Posterior cingulate gyrus (tissue), 11 donors: ENCODE data around the gene ATP6V1F.
A peak's percentile ranks its signal among the peaks of the same experiment; 100 is the strongest.

ENCODE experiments used
- DNase-seq, 10 donors: peaks; one replicate each; pipeline versions ENCODE4 v3.0.0 to v3.0.0-alpha.2; 2020 to 2021; ENCODE audit warnings: mixed read lengths in 3 of 10
- intact Hi-C: fragments of 100-400 bp; cut with DNase I; formaldehyde crosslinking; loops from one replicate; pipeline ENCODE4 v1.15.1; 2023

Gene ATP6V1F

DNA sequence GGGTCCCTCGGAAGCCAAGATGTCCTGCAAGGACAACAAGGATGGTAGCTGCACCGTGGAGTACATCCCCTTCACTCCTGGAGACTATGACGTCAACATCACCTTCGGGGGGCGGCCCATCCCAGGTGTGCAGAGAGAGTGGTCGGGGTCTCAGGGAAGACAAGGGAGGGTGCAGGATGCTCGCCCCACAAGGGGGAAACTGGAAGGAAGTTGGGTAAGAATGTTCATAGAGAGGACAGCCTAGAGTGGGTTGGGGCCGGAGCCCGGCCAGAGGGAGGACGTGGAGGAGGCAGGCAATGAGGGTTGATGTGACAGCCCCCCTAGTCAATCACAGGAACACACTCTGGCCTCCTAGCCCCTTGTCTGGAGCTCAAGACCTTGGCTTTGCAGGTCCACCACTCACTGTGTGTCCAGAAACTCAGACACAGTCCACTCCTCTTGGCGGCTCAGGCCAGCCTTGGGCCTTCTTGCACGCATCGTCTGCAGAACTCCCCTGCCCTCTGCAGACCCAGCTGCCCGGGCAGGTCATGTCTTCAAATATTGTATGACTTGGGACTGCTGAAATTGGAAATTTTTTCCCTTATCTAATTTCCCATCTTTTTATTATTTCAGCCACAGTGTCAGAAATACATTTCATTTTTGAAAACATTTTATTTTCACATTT lies 15.7 kb upstream of the ATP6V1F start:
- intact Hi-C loops, result no loop called here
- no peak for DNase-seq

DNA sequence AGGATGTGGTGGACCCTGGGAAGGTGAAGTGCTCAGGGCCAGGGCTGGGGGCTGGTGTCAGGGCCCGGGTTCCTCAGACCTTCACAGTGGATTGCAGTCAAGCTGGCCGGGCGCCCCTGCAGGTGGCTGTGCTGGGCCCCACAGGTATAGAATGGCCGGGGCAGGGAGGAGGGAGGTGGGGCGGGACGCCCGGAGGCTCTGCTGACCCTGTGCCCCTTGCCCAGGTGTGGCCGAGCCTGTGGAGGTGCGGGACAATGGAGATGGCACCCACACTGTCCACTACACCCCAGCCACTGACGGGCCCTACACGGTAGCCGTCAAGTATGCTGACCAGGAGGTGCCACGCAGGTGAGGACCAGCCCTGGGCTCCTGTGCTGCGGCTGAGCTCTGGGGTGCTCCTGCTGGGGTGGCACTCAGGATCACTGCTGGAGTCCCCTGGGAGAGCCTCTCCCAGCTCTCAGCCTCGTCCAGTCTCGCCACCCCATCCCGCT lies 14.9 kb upstream of the ATP6V1F start:
- intact Hi-C loops, result no loop called here
- no peak for DNase-seq

DNA sequence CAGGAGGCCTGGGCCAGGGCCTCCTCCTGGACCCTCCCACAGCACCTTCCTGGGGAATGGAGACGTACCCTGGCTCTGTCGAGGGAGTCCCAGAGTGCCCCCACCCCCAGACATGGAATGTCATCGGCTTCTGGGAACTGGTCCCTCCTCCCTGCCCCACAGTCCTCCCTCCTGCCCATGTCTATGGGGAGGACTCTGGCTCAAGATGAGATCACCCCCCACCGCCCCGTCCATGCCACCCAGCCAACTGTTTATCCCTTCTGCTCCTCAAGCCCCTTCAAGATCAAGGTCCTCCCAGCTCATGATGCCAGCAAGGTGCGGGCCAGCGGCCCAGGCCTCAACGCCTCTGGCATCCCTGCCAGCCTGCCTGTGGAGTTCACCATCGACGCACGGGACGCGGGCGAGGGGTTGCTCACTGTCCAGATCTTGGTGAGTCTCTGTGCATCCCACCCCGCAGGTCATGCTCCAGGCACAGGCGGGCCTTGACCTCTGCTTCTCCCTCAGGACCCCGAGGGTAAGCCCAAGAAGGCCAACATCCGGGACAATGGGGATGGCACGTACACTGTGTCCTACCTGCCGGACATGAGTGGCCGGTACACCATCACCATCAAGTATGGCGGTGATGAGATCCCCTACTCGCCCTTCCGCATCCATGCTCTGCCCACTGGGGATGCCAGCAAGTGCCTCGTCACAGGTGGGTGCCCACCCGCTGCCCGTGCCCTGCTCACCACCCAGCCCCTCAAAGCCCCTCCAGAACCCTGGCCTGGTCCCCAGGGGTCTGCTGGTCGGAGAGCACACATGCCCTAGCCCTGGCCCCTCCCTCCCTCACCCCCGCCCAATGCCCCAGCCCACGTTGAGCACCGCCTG lies 14.1 kb upstream of the ATP6V1F start:
- intact Hi-C loops, result no loop called here
- peak in 1 of 10 donors; percentile 61 for DNase-seq

- intact Hi-C loops, result no loop called here
- DNase-seq, result peak in 1 of 10 donors; percentile 82
Observed at GRCh38 chr7:128849156-128849515, 13.5 kb upstream of the ATP6V1F start.

GRCh38 chr7:128849804-128850490 lies 12.7 kb upstream of the ATP6V1F start:
- DNase-seq, result no peak
- intact Hi-C loops, result no loop called here

DNA sequence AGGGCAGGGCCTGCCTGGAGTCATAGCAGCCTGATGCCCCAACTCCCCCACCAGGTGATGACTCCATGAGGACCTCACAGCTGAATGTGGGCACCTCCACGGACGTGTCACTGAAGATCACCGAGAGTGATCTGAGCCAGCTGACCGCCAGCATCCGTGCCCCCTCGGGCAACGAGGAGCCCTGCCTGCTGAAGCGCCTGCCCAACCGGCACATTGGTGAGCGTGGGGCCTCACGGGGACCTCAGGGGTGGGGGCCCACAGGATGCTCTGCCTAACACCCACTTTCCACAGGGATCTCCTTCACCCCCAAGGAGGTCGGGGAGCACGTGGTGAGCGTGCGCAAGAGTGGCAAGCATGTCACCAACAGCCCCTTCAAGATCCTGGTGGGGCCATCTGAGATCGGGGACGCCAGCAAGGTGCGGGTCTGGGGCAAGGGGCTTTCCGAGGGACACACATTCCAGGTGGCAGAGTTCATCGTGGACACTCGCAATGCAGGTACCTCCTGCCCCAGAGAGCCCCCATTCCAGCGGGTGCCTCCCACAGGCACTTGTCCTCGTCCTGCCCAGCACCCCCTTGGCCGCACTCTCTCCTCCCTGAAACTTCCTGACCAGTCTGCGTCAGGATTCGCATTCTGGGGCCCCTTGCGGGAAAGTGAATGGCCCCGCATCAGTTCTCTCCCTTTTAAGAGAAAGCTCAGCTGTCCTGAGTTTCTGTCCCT lies 10.0 kb upstream of the ATP6V1F start:
- intact Hi-C loops, result no loop called here
- DNase-seq, result no peak

GRCh38 chr7:128853799-128854198 lies 8.9 kb upstream of the ATP6V1F start:
- DNase-seq, result no peak
- intact Hi-C loops, result no loop called here

DNA sequence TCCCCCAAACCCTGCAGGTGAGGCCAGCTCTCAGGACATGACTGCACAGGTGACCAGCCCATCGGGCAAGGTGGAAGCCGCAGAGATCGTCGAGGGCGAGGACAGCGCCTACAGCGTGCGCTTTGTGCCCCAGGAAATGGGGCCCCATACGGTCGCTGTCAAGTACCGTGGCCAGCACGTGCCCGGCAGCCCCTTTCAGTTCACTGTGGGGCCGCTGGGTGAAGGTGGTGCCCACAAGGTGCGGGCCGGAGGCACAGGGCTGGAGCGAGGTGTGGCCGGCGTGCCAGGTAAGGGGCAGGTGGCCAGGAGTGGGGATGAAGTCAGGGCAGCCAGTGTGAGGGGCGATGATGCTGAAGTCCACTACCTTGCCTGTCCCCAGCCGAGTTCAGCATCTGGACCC lies 8.3 kb upstream of the ATP6V1F start:
- intact Hi-C loops, result no loop called here
- DNase-seq, result no peak

GRCh38 chr7:128855559-128855958 lies 7.1 kb upstream of the ATP6V1F start:
- intact Hi-C loops, result no loop called here

DNA sequence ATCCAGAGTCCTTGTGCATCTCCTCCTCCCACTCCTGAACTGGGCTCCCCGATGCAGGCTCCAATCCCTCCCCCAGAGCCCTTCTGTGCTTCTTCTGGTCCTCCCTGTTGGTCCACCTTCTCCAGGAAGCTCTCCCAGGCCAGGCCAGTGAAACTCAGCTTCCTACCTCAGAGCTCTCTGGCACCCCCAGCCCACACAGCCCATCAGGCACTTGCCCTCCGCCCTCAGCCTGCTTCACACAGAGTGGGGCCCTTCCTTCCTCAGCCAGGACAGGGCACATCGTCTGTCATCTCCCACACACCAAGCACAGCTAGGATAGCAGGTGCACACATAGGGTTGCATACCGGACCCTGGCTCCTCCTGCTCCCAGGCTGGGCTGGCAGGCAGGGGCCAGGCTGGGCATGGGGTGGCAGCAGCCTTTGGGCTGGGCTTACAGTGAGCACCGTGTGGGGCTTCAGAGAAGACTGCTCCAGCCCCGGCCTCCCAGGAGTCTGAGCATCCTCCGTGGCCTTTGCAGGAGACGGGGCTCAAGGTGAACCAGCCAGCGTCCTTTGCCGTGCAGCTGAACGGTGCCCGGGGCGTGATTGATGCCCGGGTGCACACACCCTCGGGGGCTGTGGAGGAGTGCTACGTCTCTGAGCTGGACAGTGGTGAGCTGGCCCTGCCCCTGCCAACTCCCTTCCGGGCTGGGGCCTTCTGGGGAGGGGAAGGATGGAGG lies 6.5 kb upstream of the ATP6V1F start:
- intact Hi-C loops, result no loop called here
- no peak for DNase-seq

More at GRCh38 chr7:128855559-128855958, 7.1 kb upstream of the ATP6V1F start:
- no peak for DNase-seq

- intact Hi-C loops, result no loop called here
Observed at GRCh38 chr7:128858380-128859231, 4.0 kb upstream of the ATP6V1F start.

DNA sequence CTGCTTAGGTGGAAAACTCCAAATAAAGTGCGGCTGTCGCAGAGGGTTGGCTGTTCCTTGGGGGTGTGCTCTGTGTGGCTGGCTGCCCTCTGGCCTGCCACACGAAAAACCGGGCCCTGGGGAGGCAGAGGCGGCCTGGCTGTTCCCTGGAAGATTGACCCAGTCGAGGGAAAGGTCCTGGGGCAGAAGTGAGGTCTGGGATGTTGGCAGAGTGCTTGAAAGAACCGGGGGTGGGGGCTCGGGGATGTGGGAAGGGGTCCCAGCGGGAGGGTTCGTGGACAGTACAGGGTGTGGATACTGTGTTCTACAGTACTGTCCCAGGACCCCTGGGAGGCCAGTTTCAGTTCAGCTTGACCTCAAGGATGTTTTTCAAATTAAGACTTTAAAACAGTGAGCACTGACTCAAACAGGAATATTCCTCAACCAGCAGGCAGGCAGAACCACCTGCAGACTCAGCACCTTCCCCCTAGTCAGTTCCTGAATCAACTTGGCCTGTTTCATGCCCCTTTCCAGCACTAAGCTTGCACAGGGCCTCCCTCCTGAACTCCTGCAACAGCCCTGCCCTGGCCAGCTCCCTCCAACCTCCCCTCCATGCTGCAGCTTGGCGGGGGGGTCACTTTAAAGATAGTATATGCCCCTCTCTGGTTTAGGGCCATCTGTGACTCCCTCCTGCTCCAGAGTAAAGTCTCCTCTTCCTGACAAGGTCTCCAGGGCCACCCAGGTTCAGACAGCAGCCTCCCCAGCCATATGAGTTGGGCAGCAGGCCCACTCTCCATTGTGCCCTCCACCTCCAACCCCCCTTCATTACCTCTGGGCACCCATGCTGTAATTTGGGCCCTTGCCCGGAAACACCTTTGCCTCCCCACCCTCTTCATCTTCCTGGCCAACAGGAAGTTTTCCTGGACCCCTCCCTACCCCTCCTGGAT lies 3.2 kb upstream of the ATP6V1F start:
- intact Hi-C loops, result loop anchor here (5.0 to 10.0 kb wide), 2 partner anchors 67 to 325 kb away; partner anchors contain the start of gene CCDC136

More at GRCh38 chr7:128858380-128859231, 4.0 kb upstream of the ATP6V1F start:
- DNase-seq, result no peak

DNA sequence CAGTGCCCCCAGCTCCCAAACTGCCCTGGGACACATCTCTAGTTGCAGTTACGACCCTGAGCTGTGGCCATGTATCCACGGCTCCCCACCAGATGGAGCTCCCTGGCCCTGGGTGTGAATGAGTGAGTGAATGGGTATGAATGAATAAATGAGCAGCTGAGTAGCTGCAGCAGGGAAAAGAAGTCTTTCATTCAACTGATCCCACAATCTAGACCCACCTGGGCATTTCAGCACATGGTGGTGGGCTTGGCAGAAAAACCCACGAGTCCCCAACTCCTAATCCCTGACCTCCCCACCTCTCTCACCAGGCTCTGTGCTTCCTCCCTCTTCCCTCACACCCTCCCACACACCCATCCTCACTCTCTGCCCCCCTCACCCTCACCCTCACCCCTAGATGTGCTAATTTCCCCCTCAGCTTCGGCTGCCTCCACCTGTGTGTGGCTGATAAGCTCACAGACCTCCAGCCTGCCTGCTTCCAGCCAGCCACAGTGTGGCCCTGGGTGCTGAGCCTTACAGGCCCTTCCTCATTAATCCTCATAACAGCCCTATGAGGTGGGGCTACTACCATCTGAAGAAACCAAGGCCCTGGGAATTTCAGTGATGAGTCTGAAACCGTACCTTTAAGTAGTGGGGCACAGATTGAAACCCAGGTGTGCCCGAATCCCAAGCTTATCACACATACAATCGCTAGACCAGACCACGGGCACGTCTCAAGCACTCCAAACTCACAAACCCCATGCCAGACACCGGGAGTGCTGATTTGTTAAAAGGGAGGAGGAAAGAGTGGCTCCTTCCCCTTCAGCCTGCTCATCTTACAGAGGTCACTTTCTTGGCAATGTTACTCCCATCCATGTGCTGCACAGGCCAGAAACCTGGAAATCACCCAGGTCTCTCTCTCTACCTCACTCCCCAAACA lies 2.2 kb upstream of the ATP6V1F start:
- no peak for DNase-seq
- intact Hi-C loops, result loop anchor here (5.0 to 10.0 kb wide), 2 partner anchors 68 to 326 kb away; partner anchors contain the start of gene CCDC136

More for the DNA sequence above, 3.2 kb upstream of the ATP6V1F start:
- DNase-seq, result no peak

- intact Hi-C loops, result loop anchor here (2.0 to 10.0 kb wide), 3 partner anchors 29 to 327 kb away; partner anchors contain the start of gene CCDC136
- DNase-seq, result no peak
Observed at GRCh38 chr7:128861957-128862570, 592 bp upstream of the ATP6V1F start.

GRCh38 chr7:128863433-128863989 lies 855 bp downstream of the ATP6V1F start:
- peak in 1 of 10 donors; percentile 72 for DNase-seq
- intact Hi-C loops, result loop anchor here (1.0 to 10.0 kb wide), 4 partner anchors 31 to 329 kb away; partner anchors contain the start of genes CALU and CCDC136
